ENCODE results near the gene TBL1X. TPM values are rescaled to one million over a fixed set of nuclear protein-coding genes. Genes with fewer than 3 reads are reported as not detected.

The TBL1X gene
- total and polyA plus RNA-seq, 2 of the 8 experiments (the other 6 are each of a cell fraction or from before 2014, with no cell fraction given) = 13.3 to 25.6 TPM

DNA sequence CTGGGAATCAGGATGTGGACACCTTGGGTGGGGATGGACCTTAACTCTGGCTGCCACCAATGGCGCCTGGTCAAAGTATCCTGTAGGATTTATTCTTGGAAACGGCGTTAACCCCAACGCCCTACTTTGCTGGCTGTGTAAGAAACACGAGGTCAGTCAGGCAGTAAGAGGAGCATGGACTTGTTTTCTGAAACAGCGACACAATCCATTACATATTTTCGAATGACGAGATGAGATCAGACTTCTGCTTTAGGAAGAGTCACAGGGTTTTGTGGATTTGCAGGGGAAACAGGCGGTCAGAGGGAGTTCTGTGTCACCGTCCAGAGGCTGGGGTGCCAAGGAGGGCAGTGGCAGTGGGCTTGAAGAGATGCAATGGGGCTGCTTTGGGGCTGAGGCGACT lies 92.2 kb downstream of the TBL1X start:
- no peak overlapping the region for H3K4me2 ChIP-seq (ENCODE audit: insufficient read depth in 1 of 2, low read depth in 2 of 2, low read length in 2 of 2)
- no peaks in the 10 kb centered on the region for H3K23me2 ChIP-seq (ENCODE audit: low read depth, low read length)
- no peak overlapping the region for H3K56ac ChIP-seq (replicated peaks; ENCODE audit: insufficient read length, low read depth, low read length)
- CTCF ChIA-PET (ENCODE audit: partially characterized antibody) = no interaction called here
- no peak for FAIRE-seq
- no peaks in the 10 kb centered on the region for H3K36me3 ChIP-seq (ENCODE audit: control insufficient read depth in 2 of 4, insufficient read depth in 4 of 4, low read length in 3 of 4)
- DNase-seq (ENCODE audit: low read depth in 1 of 2, low spot score in 2 of 2) = no peak
- H4K8ac ChIP-seq (ENCODE audit: extremely low read depth, insufficient read depth, low read length) = no peak overlapping the region
- WGBS, 2 experiments (ENCODE audit: extremely low coverage in 1 of 2, insufficient coverage in 1 of 2, insufficient read length in 1 of 2, insufficient replicate concordance in 2 of 2, low coverage in 1 of 2, low lambda C conversion rate in 2 of 2, missing lambda C conversion rate in 1 of 2) = 84% methylated on average over 10 of the region's 11 CpGs; no CpG with 5 or more reads in 1 of the 2 experiments
- H2BK12ac ChIP-seq (ENCODE audit: low read depth, low read length) = no peak overlapping the region
- peaks cover 0 to 4% of the 10 kb centered on the region in 2 experiments; a peak in 1 of 4 replicates for H3K79me2 ChIP-seq (ENCODE audit: control insufficient read depth in 1 of 2, insufficient read depth in 2 of 2, low read length in 2 of 2)
- no peak overlapping the region for H3K18ac ChIP-seq (ENCODE audit: extremely low read depth, low read length)
- H3K27me3 ChIP-seq (replicated peaks in 1 of 4; ENCODE audit: control insufficient read depth in 3 of 4, extremely low read depth in 1 of 4, insufficient read depth in 3 of 4, low read length in 3 of 4) = no peaks in the 10 kb centered on the region
- no peaks in the 10 kb centered on the region for H3K9me3 ChIP-seq (ENCODE audit: insufficient read depth in 2 of 2, low read depth in 1 of 2, low read length in 1 of 2)
- no peak overlapping the region for H3K4ac ChIP-seq (replicated peaks; ENCODE audit: insufficient read length, low read depth, low read length)
- H2AK5ac ChIP-seq (ENCODE audit: low read depth, low read length) = no peak overlapping the region
- no peak overlapping the region for H3K4me3 ChIP-seq (ENCODE audit: extremely low read depth in 1 of 4, insufficient read depth in 2 of 4, low read depth in 3 of 4, low read length in 4 of 4)
- no peak overlapping the region for H3K27ac ChIP-seq (ENCODE audit: low read depth, low read length)
- H4K20me1 ChIP-seq (replicated peaks in 1 of 2; ENCODE audit: control insufficient read depth in 1 of 2, insufficient read depth in 2 of 2, low read length in 2 of 2) = no peaks in the 10 kb centered on the region
- H2AFZ ChIP-seq (ENCODE audit: low read length) = no peak overlapping the region
- no peak overlapping the region for H3K14ac ChIP-seq (ENCODE audit: insufficient read length)
- no peak overlapping the region for H4K91ac ChIP-seq (replicated peaks; ENCODE audit: insufficient read length, low read length)
- no peak overlapping the region for H3K23ac ChIP-seq (ENCODE audit: insufficient read length)
- H2BK20ac ChIP-seq (ENCODE audit: low read length) = no peak overlapping the region
- no peaks in the 10 kb centered on the region for H3K4me1 ChIP-seq (replicated peaks in 1 of 4; ENCODE audit: control insufficient read depth in 3 of 4, insufficient read depth in 4 of 4, low read length in 3 of 4)
- H3K9ac ChIP-seq (replicated peaks in 1 of 4; ENCODE audit: extremely low read depth in 1 of 4, low read depth in 3 of 4, low read length in 3 of 4) = no peak overlapping the region
- POLR2A ChIA-PET (ENCODE audit: partially characterized antibody) = no interaction called here
- no peak overlapping the region for H2BK5ac ChIP-seq (ENCODE audit: low read depth, low read length)
- no peak overlapping the region for H4K5ac ChIP-seq (ENCODE audit: insufficient read length, low read depth, low read length)
- no peak overlapping the region for H2BK15ac ChIP-seq (ENCODE audit: low read length)
- H2BK120ac ChIP-seq (replicated peaks; ENCODE audit: low read depth, low read length) = no peak overlapping the region
- H3K79me1 ChIP-seq (ENCODE audit: low read depth, low read length) = no peaks in the 10 kb centered on the region
- TF ChIP-seq KDM1A (IDR thresholded peaks at IDR 0.05; ENCODE audit: borderline replicate concordance, low read length) = no peak
- no peak for TF ChIP-seq CBX8 (IDR thresholded peaks at IDR 0.05; ENCODE audit: borderline replicate concordance, low read depth, low read length)
- TF ChIP-seq TAF1 (IDR thresholded peaks at IDR 0.05; ENCODE audit: low read depth, low read length) = no peak
- TF ChIP-seq RBBP5 (IDR thresholded peaks at IDR 0.05; ENCODE audit: borderline replicate concordance, low read depth, low read length) = no peak
- TF ChIP-seq SRF (IDR thresholded peaks at IDR 0.05; ENCODE audit: low read depth, low read length) = no peak
- TF ChIP-seq POLR2AphosphoS5 (IDR thresholded peaks at IDR 0.05; ENCODE audit: low read depth, low read length) = no peak
- TF ChIP-seq YY1 (IDR thresholded peaks at IDR 0.05; ENCODE audit: low read depth, low read length) = no peak
- no peak for TF ChIP-seq MAFK (IDR thresholded peaks at IDR 0.05; ENCODE audit: low read depth, low read length)
- no peak for TF ChIP-seq RNF2 (IDR thresholded peaks at IDR 0.05; ENCODE audit: borderline replicate concordance, low read depth, low read length, missing control alignments, poor library complexity, severe bottlenecking)
- no peak for TF ChIP-seq RAD21 (IDR thresholded peaks at IDR 0.05 in 1 of 2, conservative IDR thresholded peaks at IDR 0.05 in 1 of 2; ENCODE audit: low read depth in 2 of 2, low read length in 2 of 2)
- TF ChIP-seq SP1 (IDR thresholded peaks at IDR 0.05; ENCODE audit: low read depth, low read length) = no peak
- no peak for TF ChIP-seq FOSL1 (IDR thresholded peaks at IDR 0.05; ENCODE audit: insufficient read depth, low read depth, low read length)
- TF ChIP-seq SP2 (IDR thresholded peaks at IDR 0.05; ENCODE audit: low read length) = no peak
- no peak for TF ChIP-seq JUN (IDR thresholded peaks at IDR 0.05; ENCODE audit: low read depth, low read length)

Measured in H1 (cell line).